Measurements from ENCODE around the gene SGPL1. TPM values are rescaled to one million over a fixed set of nuclear protein-coding genes. Genes with fewer than 3 reads are reported as not detected.

The SGPL1 gene
- total RNA-seq, 1 donor from 2014 or later, result 89.9 TPM

- Mint-ChIP-seq H3K27me3 (ENCODE audit: low read depth) (peaks cover 78% of the 10 kb centered on the region), H3K4me3 (no peak overlapping the region), H3K4me1 (peaks cover 55% of the 10 kb centered on the region), H3K36me3 (no peaks in the 10 kb centered on the region), H3K27ac (no peak overlapping the region), H3K9me3 (no peaks in the 10 kb centered on the region)
- no peak for TF ChIP-seq CTCF (IDR thresholded peaks at IDR 0.05; ENCODE audit: unreplicated experiment)
- no peak for DNase-seq (ENCODE audit: low spot score in 2 of 2, unreplicated experiment in 2 of 2)
Observed at GRCh38 chr10:70927189-70927943, 111.6 kb downstream of the SGPL1 start.

- TF ChIP-seq CTCF (IDR thresholded peaks at IDR 0.05; ENCODE audit: unreplicated experiment), result no peak
- Mint-ChIP-seq H3K36me3 (no peaks in the 10 kb centered on the region), H3K4me1 (peaks cover 57% of the 10 kb centered on the region), H3K9me3 (no peaks in the 10 kb centered on the region), H3K27me3 (ENCODE audit: low read depth) (peaks cover 78% of the 10 kb centered on the region), H3K27ac (no peak overlapping the region), H3K4me3 (no peak overlapping the region)
- no peak for DNase-seq (ENCODE audit: low spot score in 2 of 2, unreplicated experiment in 2 of 2)
Observed at GRCh38 chr10:70928140-70928539, 112.4 kb downstream of the SGPL1 start.

- H3K4me3 Mint-ChIP-seq, result no peak overlapping the region
- no peak for DNase-seq (ENCODE audit: low spot score in 2 of 2, unreplicated experiment in 2 of 2)
- no peak overlapping the region for H3K27ac Mint-ChIP-seq
- no peaks in the 10 kb centered on the region for H3K36me3 Mint-ChIP-seq
- TF ChIP-seq CTCF (IDR thresholded peaks at IDR 0.05; ENCODE audit: unreplicated experiment), result no peak
- H3K4me1 Mint-ChIP-seq, result peaks cover 53% of the 10 kb centered on the region
- no peaks in the 10 kb centered on the region for H3K9me3 Mint-ChIP-seq
- H3K27me3 Mint-ChIP-seq (ENCODE audit: low read depth), result peaks cover 79% of the 10 kb centered on the region
Observed at GRCh38 chr10:70930263-70931000, 114.7 kb downstream of the SGPL1 start.

Other genes starting within 250 kb of the SGPL1 start
- 0.13 to 0.20 TPM in 2 of 3 replicates, not detected in the other for gene PRF1, start 213.2 kb upstream of the SGPL1 start, total RNA-seq
- 3.2 to 4.1 TPM (median 3.9 TPM) in 3 replicates for gene ADAMTS14, start 143.4 kb upstream of the SGPL1 start, total RNA-seq
- not detected in 3 replicates for gene TBATA, start 30.6 kb upstream of the SGPL1 start, total RNA-seq
- 50.5 to 51.7 TPM (median 51.4 TPM) in 3 replicates for gene PCBD1, start 72.6 kb downstream of the SGPL1 start, total RNA-seq

Measured in mesothelial cell of epicardium (in vitro differentiated cells).